ENCODE results near the gene NGFR. TPM values are rescaled to one million over a fixed set of nuclear protein-coding genes. Genes with fewer than 3 reads are reported as not detected.

The NGFR gene
- total and polyA plus RNA-seq, 9 of the 15 experiments (the other 6 are each of a cell fraction or from before 2014, with no cell fraction given), result 0.07 to 0.23 (median 0.13) TPM; not detected in 4

DNA sequence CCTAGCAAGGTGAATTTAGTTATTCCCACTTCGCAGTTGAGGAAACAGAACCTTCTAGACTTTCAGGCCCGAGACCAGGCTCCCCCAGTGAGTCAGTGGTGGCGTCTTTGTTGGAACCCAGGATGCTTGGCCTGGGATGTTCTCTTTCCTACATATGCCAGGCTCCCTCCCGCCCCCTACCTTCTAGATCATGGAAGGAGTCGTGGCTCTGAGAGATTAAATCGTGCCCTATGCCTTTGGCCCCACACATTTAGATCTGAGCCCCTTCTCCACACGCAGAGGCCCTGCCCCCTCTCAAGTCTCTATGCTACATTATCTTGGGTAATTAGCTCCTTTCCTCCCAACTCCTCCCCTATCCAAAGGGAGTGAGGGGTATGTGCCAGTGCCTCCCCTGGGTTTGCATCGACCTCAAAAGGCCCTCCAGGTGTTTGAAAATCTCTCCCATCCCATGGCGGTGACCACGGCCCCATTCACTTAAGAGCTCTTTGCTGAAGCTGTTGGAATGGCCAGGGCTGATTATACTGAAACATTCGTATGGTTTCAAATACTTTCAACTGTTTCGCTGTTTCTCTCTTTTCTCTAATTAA, 3.0 kb downstream of the NGFR start:
- WGBS (ENCODE audit: insufficient coverage, low coverage, missing lambda C conversion rate), result 2% methylated on average over 12 of the region's 12 CpGs
- no peaks in the 10 kb centered on the region; the same call in 1 of the 2 replicates for H3K9me3 ChIP-seq (replicated peaks; ENCODE audit: control insufficient read depth, insufficient read depth, low read depth, low read length)
- no peaks in the 10 kb centered on the region for H3K79me2 ChIP-seq (ENCODE audit: control insufficient read depth, insufficient read depth, low read length)
- H4K20me1 ChIP-seq (replicated peaks; ENCODE audit: control insufficient read depth, insufficient read depth, low read length), result peaks cover 7% of the 10 kb centered on the region; the same call in 1 of the 2 replicates
- DNase-seq (ENCODE audit: extremely low read depth in 1 of 4, low spot score in 3 of 4), result no peak
- no peak overlapping the region for H3K4me2 ChIP-seq (ENCODE audit: insufficient read depth, low read length)
- no peaks in the 10 kb centered on the region for H3K36me3 ChIP-seq (ENCODE audit: control insufficient read depth, insufficient read depth, low read length)
- FAIRE-seq, result no peak
- in situ Hi-C loops (cut with MboI), result no loop called here
- no peak overlapping the region for H2AFZ ChIP-seq (ENCODE audit: low read depth, low read length)
- no peak for ATAC-seq
- no peak overlapping the region for H3K4me3 ChIP-seq
- H3K9me1 ChIP-seq (ENCODE audit: control insufficient read depth, insufficient read depth, low read length), result no peaks in the 10 kb centered on the region
- H3K27ac ChIP-seq (ENCODE audit: extremely low read depth, low read depth, low read length), result no peak overlapping the region
- H3K9ac ChIP-seq (ENCODE audit: insufficient read depth in 1 of 2, low read depth in 2 of 2, low read length in 2 of 2), result no peak overlapping the region
- peaks cover 26 to 60% of the 10 kb centered on the region in 2 experiments for H3K27me3 ChIP-seq (ENCODE audit: control insufficient read depth in 2 of 2, insufficient read depth in 2 of 2, low read length in 2 of 2)
- POLR2A ChIA-PET, result interaction anchor here (0.6 kb wide), 2 partner anchors 10 to 1069 kb away, joined by 3 read pairs; no protein-coding TSS in a partner anchor
- no TSS peak for BruUV-seq (replicated peaks)
- CTCF ChIA-PET (ENCODE audit: low intra/inter-chr PET ratio), result no interaction called here
- peaks cover 0 to 31% of the 10 kb centered on the region in 2 experiments; a peak in 2 of 5 replicates for H3K4me1 ChIP-seq (replicated peaks in 1 of 2; ENCODE audit: control insufficient read depth in 2 of 2, insufficient read depth in 2 of 2, low read length in 2 of 2)
- intact Hi-C loops (cut with micrococcal nuclease), result loop anchor here (5.0 kb wide), 1 partner anchor 36 kb away; no protein-coding TSS in a partner anchor
- TF ChIP-seq, protein P1, sequence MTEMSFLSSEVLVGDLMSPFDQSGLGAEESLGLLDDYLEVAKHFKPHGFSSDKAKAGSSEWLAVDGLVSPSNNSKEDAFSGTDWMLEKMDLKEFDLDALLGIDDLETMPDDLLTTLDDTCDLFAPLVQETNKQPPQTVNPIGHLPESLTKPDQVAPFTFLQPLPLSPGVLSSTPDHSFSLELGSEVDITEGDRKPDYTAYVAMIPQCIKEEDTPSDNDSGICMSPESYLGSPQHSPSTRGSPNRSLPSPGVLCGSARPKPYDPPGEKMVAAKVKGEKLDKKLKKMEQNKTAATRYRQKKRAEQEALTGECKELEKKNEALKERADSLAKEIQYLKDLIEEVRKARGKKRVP (CRISPR knock-in tag; IDR thresholded peaks at IDR 0.05), result no peak
- TF ChIP-seq RBBP5 (IDR thresholded peaks at IDR 0.05; ENCODE audit: borderline replicate concordance, insufficient read depth, low read length, poor library complexity, severe bottlenecking), result no peak
- TF ChIP-seq, protein P2, sequence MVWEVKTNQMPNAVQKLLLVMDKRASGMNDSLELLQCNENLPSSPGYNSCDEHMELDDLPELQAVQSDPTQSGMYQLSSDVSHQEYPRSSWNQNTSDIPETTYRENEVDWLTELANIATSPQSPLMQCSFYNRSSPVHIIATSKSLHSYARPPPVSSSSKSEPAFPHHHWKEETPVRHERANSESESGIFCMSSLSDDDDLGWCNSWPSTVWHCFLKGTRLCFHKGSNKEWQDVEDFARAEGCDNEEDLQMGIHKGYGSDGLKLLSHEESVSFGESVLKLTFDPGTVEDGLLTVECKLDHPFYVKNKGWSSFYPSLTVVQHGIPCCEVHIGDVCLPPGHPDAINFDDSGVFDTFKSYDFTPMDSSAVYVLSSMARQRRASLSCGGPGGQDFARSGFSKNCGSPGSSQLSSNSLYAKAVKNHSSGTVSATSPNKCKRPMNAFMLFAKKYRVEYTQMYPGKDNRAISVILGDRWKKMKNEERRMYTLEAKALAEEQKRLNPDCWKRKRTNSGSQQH (CRISPR knock-in tag; IDR thresholded peaks at IDR 0.05), result no peak
- no peak for TF ChIP-seq CCNT2 (IDR thresholded peaks at IDR 0.05; ENCODE audit: borderline replicate concordance, extremely low read depth, insufficient read length, low read depth, low read length)
- no peak for TF ChIP-seq CCAR2 (IDR thresholded peaks at IDR 0.05; ENCODE audit: low read depth, low read length)
- TF ChIP-seq ZBTB17 (CRISPR knock-in tag; IDR thresholded peaks at IDR 0.05), result no peak
- TF ChIP-seq ZNF384 (IDR thresholded peaks at IDR 0.05; ENCODE audit: low read depth, low read length), result no peak
- TF ChIP-seq SNIP1 (IDR thresholded peaks at IDR 0.05; ENCODE audit: low read depth), result no peak
- TF ChIP-seq CBX5 (IDR thresholded peaks at IDR 0.05; ENCODE audit: borderline replicate concordance, low read depth), result no peak
- no peak for TF ChIP-seq ETS2 (tag; IDR thresholded peaks at IDR 0.05; ENCODE audit: borderline replicate concordance, poor library complexity, severe bottlenecking)
- no peak for TF ChIP-seq ZNF707 (CRISPR knock-in tag; conservative IDR thresholded peaks at IDR 0.05)
- no peak for TF ChIP-seq TFE3 (CRISPR knock-in tag; IDR thresholded peaks at IDR 0.05)
- TF ChIP-seq TFAM (CRISPR knock-in tag; conservative IDR thresholded peaks at IDR 0.05), result no peak
